GM23248 (cell line): ENCODE data around the gene MGAT3.

ENCODE experiments used
- EZH2 ChIP-seq: fragments of 200-600 bp; sonication (generic); IDR thresholded peaks from 2 replicates; pipeline ENCODE4 v1.6.1; 2018; ENCODE audit warnings: antibody characterized with exemption, mild to moderate bottlenecking; ENCODE audit not compliant: insufficient read depth, poor library complexity, severe bottlenecking
- EZH2phosphoT487 ChIP-seq: fragments of 200-600 bp; sonication (generic); IDR thresholded peaks from 2 replicates; pipeline ENCODE4 v1.6.1; 2018; ENCODE audit warnings: antibody characterized with exemption, moderate library complexity, mild to moderate bottlenecking, low read depth; ENCODE audit not compliant: insufficient read depth

GRCh38 chr22:39463931-39464390 lies 7.1 kb downstream of the MGAT3 start:
- no peak for TF ChIP-seq EZH2
- TF ChIP-seq EZH2phosphoT487 = no peak
